ENCODE results near the gene NUP37. TPM values are rescaled to one million over a fixed set of nuclear protein-coding genes. Genes with fewer than 3 reads are reported as not detected.
A peak's percentile ranks its signal among the peaks of the same experiment; 100 is the strongest.
"Not testable (repeated sequence)": the region's sequence is repeated elsewhere in the genome, so short reads cannot be mapped to it uniquely, and the experiment has no call there.

The NUP37 gene
- polyA plus RNA-seq, 1 donor = 15.8 TPM

DNA sequence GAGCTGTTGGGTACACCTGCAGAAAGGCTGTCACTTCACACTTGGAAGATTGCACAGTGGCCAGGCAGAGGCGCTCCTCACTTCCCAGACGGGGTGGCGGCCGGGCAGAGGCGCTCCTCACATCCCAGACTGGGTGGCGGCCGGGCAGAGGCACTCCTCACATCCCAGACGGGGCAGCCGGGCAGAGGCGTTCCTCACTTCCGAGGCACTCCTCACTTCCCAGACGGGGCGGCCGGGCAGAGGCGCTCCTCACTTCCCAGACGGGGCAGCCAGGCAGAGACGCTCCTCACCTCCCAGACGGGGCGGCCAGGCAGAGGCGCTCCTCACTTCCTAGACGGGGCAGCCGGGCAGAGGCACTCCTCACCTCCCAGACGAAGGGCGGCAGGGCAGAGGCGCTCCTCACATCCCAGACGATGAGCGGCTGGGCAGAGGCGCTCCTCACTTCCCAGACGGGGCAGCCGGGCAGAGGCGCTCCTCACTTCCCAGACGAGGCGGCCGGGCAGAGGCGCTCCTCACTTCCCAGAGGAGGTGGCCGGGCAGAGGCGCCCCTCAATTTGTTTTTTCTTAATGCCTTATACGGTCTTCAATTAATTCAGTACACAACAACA is 30.6 kb downstream of the NUP37 start:
- DNase-seq = not testable (repeated sequence)

DNA sequence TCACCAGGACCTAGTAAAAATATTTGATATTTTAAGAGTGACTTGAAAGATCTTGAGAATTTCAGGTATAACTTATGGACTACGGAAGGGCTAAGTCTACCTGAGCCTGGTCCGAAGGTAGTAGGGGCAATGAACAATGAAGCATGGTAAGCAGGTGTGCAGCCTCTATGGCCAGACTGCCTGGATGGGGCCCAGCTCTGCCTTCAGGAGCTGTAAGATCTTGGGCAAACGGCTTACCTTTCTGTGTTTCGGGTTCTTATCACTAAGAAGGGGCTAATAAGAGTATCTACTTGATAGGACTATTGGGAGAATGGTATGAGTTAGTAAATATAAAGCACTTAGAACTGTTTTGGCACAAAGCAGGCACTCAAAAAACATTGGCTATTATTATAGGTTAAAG is 39.1 kb downstream of the NUP37 start:
- no peak for DNase-seq

GRCh38 chr12:102072092-102072491 is 47.8 kb downstream of the NUP37 start:
- not testable (repeated sequence) for DNase-seq

DNA sequence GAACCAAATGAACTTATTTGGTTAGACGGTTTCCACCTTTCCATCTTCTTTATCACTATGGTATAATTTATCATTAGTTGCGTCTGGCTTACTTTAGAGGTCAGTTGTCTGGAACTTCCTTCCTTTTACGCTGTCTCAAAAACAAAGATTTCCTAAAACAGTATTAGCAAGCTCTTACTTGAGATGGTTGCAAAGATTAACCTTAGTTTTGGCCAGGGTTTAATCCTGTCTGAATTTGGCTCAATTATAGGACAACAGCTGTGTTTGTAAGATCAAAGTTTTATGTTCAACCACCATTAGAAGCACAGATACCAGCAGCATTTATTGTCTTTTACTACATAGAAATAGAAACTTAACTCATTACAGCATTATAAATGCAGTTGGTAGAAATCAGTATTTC is 50.2 kb downstream of the NUP37 start:
- no peak for DNase-seq

- DNase-seq = no peak
Observed at GRCh38 chr12:102067574-102068258, 52.2 kb downstream of the NUP37 start.

- no peak for DNase-seq
Observed at GRCh38 chr12:102064476-102064875, 55.4 kb downstream of the NUP37 start.

- DNase-seq = no peak
Observed at GRCh38 chr12:102063069-102063468, 56.8 kb downstream of the NUP37 start.

GRCh38 chr12:102062419-102062806 is 57.5 kb downstream of the NUP37 start:
- DNase-seq = no peak

DNA sequence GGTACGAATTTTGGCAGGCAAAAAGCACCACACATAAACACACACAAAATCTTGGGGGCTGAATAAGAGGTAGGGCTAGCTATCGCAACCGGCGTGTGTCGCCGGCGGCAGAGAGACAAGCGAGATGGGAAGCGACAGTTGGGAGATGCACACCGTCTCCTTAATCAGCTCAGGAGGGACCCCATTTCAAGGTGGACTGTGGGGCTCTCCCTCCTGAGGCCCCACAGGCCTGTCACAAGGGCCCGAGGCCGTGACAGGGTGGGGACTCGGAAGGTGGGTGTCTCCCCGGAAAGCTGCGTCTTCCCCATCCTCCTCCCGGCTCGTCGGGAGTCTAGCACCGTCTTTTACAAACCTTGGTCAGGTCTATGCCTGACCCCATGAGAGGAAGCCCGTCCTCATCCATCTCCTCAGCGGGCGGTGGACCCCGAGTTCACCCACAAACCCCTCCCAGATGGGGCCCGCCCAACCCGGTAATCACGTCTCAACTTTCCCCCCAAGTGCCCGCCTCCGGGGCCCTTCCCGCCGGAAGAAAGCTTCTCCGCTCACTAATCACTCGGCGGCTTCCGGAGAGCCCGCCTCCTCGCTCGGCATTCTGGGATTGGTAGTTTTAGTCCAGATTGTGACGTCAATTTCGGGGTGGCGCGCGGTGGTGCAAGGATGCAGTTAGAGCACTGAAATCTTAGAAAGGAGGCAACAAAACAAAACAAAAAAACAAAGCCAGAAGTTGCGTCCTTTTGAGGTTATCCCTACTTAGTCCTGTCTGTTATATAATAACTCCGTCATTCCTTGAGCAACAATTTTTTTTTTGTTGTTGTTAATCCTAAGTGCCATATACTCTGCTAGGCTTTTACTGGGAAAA is 58.1 kb downstream of the NUP37 start, which contains the start of gene WASHC3:
Gene WASHC3 (minus strand): TSS at position 432 of the 859 bp plus-strand sequence. CDS start 29 bp downstream, at position 403.
- peak; percentile 95 for DNase-seq

GRCh38 chr12:102061096-102061559 is 58.8 kb downstream of the NUP37 start:
- peak; percentile 5 for DNase-seq

DNA sequence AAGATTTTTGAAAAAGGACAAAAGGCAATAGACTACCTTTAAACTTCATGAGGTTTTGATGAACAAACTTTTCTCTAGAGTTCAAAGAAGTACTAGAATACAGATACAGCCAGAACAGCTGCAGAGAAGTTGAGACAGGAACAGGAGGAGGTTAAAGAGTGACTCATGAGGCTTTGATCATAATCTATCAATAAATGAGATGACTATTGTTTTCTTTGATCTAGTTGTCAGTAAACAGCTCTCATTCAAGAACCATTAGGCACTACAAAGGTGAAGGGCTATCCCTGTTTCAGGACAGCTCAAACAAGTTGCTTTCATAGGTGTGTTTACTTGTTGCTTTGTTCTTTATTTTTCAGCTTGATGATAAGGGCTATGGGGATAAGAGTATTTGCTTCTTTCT is 60.6 kb downstream of the NUP37 start:
- DNase-seq = no peak

DNA sequence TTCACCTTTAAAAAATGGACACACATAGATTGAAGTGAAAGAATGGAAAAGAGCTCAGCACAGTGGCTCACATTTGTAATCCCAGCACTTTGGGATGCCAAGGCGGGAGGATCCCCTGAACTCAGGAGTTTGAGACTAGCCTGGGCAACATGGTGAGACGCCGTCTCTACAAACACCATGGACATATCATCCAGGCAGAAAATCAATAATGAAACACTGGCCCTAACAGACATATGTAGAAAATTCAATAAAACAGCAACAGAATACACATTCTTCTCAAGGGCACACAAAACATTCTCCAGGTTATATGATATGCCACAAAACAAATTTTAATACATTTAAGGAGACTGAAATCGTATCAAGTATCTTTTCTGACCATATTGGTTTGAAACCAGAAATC is 65.6 kb downstream of the NUP37 start:
- DNase-seq = no peak

GRCh38 chr12:102053062-102053349 is 66.9 kb downstream of the NUP37 start:
- DNase-seq = no peak

- DNase-seq = no peak
Observed at GRCh38 chr12:102052192-102053061, 67.5 kb downstream of the NUP37 start.

GRCh38 chr12:102051431-102051965 is 68.4 kb downstream of the NUP37 start:
- DNase-seq = no peak

DNA sequence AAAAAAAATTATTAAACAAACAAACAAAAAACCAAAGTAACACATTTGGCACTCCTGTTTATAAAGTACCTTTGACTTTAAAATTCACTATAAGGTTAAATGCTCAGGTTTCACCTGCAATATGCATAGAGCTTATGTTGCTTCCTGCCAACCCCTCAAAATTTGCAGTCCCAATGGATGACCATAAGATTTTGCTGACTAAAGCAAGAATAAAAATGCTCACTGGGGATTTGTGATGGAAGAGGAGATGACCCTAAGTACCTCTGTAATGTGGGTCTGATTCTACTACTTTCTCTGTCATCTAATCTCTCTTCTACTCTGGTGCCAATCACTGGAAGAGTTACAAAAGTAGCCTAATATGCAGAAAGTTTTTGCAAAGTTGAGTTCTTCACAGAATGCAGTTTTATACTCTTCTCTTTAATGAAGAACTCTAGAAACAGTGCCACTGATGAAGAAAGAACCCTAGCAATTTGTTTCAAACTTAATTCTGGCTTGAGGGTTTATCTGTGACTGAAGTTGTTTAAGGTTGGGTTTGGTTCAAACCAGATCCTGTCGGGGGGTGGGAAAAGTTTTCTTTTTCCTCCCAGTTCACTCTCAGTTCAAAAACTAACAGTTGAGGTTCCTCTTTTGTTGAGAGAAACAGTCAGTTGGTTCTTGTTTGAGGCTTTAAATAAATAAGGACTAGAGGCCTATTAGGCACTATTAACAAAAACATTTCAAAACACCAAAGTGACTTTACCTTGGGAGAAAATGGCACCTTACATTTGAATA is 69.1 kb downstream of the NUP37 start:
- no peak for DNase-seq

DNA sequence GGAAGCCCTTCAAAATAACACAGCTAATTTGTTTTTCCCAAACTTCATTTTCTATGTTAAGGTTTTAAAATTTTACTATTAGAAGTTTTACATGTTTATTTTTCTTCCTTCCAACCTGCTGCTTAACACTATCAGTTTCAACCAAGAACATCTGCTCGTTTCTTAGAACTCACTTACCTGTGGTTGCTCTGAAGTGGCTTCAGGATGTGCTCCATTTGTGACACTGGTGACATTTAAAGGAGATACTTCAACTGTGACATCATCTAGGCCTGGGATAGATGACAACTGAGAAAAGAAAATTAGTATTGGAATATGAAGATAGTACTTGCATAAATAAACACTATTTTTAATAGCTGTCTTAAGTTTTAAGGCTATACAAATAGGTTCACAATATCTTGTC is 76.0 kb downstream of the NUP37 start:
- DNase-seq = no peak

GRCh38 chr12:102033991-102034745 is 85.7 kb downstream of the NUP37 start:
- no peak for DNase-seq

- no peak for DNase-seq
Observed at GRCh38 chr12:102031852-102032251, 88.1 kb downstream of the NUP37 start.

DNA sequence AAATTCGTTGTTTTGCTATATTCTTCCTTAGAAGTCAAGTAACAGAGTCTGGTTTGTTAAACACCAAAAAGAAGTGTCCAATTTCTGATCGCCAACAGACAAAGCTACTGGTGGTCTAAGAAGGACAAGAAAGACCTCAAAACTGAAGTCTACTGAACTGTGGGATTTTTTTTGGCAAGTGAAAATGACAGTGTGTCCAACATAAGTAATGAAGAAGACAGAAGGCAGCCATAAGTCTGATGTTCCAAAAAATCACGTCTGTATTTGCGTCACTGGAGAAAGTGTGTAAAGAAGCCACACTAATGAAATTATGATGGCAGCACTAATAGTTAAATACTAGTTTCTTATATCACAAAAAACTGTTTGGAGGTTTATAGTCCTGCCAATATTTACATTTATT is 90.8 kb downstream of the NUP37 start:
- DNase-seq = no peak

GRCh38 chr12:102026728-102027127 is 93.2 kb downstream of the NUP37 start:
- DNase-seq = no peak
